H9 (cell line): ENCODE data around the gene ATP11C. TPM values are rescaled to one million over a fixed set of nuclear protein-coding genes. Genes with fewer than 3 reads are reported as not detected.

Experiments
- DNase-seq: peaks from one replicate; pipeline ENCODE4 v3.0.0-alpha.2; 2017
- H2AFZ ChIP-seq: one replicate; pipeline ENCODE4 v1.6.1; 2013; ENCODE audit warnings: mild to moderate bottlenecking, low read length, control low read depth, moderate library complexity
- H2AK5ac ChIP-seq: 2 replicates; pipeline ENCODE4 v1.6.1; 2013; ENCODE audit warnings: low read length, control low read depth, mixed read lengths; ENCODE audit not compliant: insufficient read length
- H2BK120ac ChIP-seq: one replicate; pipeline ENCODE4 v1.6.1; 2013; ENCODE audit warnings: low read depth, mild to moderate bottlenecking, low read length, control low read depth, inconsistent platforms; ENCODE audit not compliant: poor library complexity, severe bottlenecking
- H2BK12ac ChIP-seq: 2 replicates; pipeline ENCODE4 v1.6.1; 2013; ENCODE audit warnings: low read length, control low read depth, mixed read lengths, low read depth; ENCODE audit not compliant: insufficient read length
- H2BK15ac ChIP-seq: 2 replicates; pipeline ENCODE4 v1.6.1; 2013; ENCODE audit warnings: low read depth, low read length, control low read depth
- H2BK20ac ChIP-seq: one replicate; pipeline ENCODE4 v1.6.1; 2013; ENCODE audit warnings: low read depth, mild to moderate bottlenecking, low read length, control low read depth, inconsistent platforms; ENCODE audit not compliant: poor library complexity, severe bottlenecking
- H2BK5ac ChIP-seq: 2 replicates; pipeline ENCODE4 v1.6.1; 2013; ENCODE audit warnings: low read length, control low read depth, mixed read lengths; ENCODE audit not compliant: insufficient read length
- H3K14ac ChIP-seq: 2 replicates; pipeline ENCODE4 v1.6.1; 2013; ENCODE audit warnings: low read length, control low read depth; ENCODE audit not compliant: insufficient read depth
- H3K18ac ChIP-seq: 2 replicates; pipeline ENCODE4 v1.6.1; 2013; ENCODE audit warnings: low read depth, mild to moderate bottlenecking, mixed read lengths, low read length, control low read depth; ENCODE audit not compliant: insufficient read length
- H3K23ac ChIP-seq: 2 replicates; pipeline ENCODE4 v1.6.1; 2013; ENCODE audit warnings: low read length, control low read depth, mixed read lengths, low read depth; ENCODE audit not compliant: insufficient read length
- H3K23me2 ChIP-seq: 2 replicates; pipeline ENCODE4 v1.6.1; 2013; ENCODE audit warnings: low read depth, mild to moderate bottlenecking, mixed read lengths, low read length, control low read depth; ENCODE audit not compliant: insufficient read length, poor library complexity, severe bottlenecking
- H3K27ac ChIP-seq: 2 replicates; pipeline ENCODE4 v1.5.1; 2013; ENCODE audit warnings: low read length, control low read depth, mixed read lengths, low read depth; ENCODE audit not compliant: insufficient read length
- H3K27me3 ChIP-seq: 2 replicates; pipeline ENCODE4 v1.6.1; 2013; ENCODE audit warnings: low read length, control low read depth, inconsistent platforms; ENCODE audit not compliant: insufficient read depth
- H3K4ac ChIP-seq: 2 replicates; pipeline ENCODE4 v1.6.1; 2013; ENCODE audit warnings: low read depth, mild to moderate bottlenecking, control low read depth, inconsistent platforms, low read length, moderate library complexity
- H3K4me1 ChIP-seq: 2 replicates; pipeline ENCODE4 v1.6.1; 2013; ENCODE audit warnings: low read length, control low read depth, inconsistent platforms; ENCODE audit not compliant: insufficient read depth
- H3K4me2 ChIP-seq: 2 replicates; pipeline ENCODE4 v1.6.1; 2013; ENCODE audit warnings: low read length, control low read depth, mixed read lengths; ENCODE audit not compliant: insufficient read length, insufficient read depth
- H3K56ac ChIP-seq: 2 replicates; pipeline ENCODE4 v1.6.1; 2013; ENCODE audit warnings: low read depth, mild to moderate bottlenecking, mixed read lengths, low read length, control low read depth; ENCODE audit not compliant: insufficient read length
- H3K79me1 ChIP-seq: 2 replicates; pipeline ENCODE4 v1.6.1; 2013; ENCODE audit warnings: low read depth, mild to moderate bottlenecking, moderate library complexity, low read length, control low read depth, inconsistent platforms; ENCODE audit not compliant: insufficient read depth, poor library complexity, severe bottlenecking
- H3K79me2 ChIP-seq: 2 replicates; pipeline ENCODE4 v1.6.1; 2013; ENCODE audit warnings: low read length, control low read depth, inconsistent platforms; ENCODE audit not compliant: insufficient read depth
- H3K9ac ChIP-seq: 2 replicates; pipeline ENCODE4 v1.6.1; 2013; ENCODE audit warnings: low read length, control low read depth, mixed read lengths; ENCODE audit not compliant: insufficient read length; ENCODE audit errors: extremely low read depth
- H3K9me3 ChIP-seq: one replicate; pipeline ENCODE4 v1.6.1; 2013; ENCODE audit warnings: low read depth, low read length, inconsistent platforms; ENCODE audit not compliant: control insufficient read depth
- H3T11ph ChIP-seq: one replicate; pipeline ENCODE4 v1.6.1; 2013; ENCODE audit warnings: mild to moderate bottlenecking, low read length, control low read depth, inconsistent platforms
- H4K20me1 ChIP-seq: one replicate; pipeline ENCODE4 v1.6.1; 2013; ENCODE audit not compliant: control insufficient read depth, insufficient read length, insufficient read depth
- H4K5ac ChIP-seq: 2 replicates; pipeline ENCODE4 v1.6.1; 2013; ENCODE audit warnings: low read depth, mild to moderate bottlenecking, mixed read lengths, low read length, control low read depth; ENCODE audit not compliant: insufficient read length
- H4K8ac ChIP-seq: replicated peaks from 2 replicates; pipeline ENCODE4 v1.6.1; 2013; ENCODE audit warnings: low read length, control low read depth, mixed read lengths, low read depth; ENCODE audit not compliant: insufficient read length
- H4K91ac ChIP-seq: 2 replicates; pipeline ENCODE4 v1.6.1; 2013; ENCODE audit warnings: low read depth, mild to moderate bottlenecking, moderate library complexity, mixed read lengths, low read length, control low read depth; ENCODE audit not compliant: insufficient read length
- H3K27ac Mint-ChIP-seq, 3 experiments: 2 replicates in 2 of 3; 3 replicates in 1 of 3; pipeline ENCODE4 v1.8.0; 2020 to 2021; ENCODE audit warnings: mixed read lengths in 3 of 3, mild to moderate bottlenecking in 1 of 3, moderate library complexity in 1 of 3
- H3K27me3 Mint-ChIP-seq: 2 replicates; pipeline ENCODE4 v1.8.0; 2021; ENCODE audit warnings: low read depth, mild to moderate bottlenecking, moderate library complexity, mixed read lengths
- H3K36me3 Mint-ChIP-seq, 3 experiments: 2 replicates in 2 of 3; 3 replicates in 1 of 3; pipeline ENCODE4 v1.8.0; 2020 to 2021; ENCODE audit warnings: low read depth in 3 of 3, mixed read lengths in 3 of 3; ENCODE audit not compliant: insufficient read depth in 1 of 3
- H3K4me1 Mint-ChIP-seq, 2 experiments: 2 replicates each; pipeline ENCODE4 v1.8.0; 2020; ENCODE audit warnings: mixed read lengths in 2 of 2
- H3K4me3 Mint-ChIP-seq, 2 experiments: 2 replicates in 1 of 2; 3 replicates in 1 of 2; pipeline ENCODE4 v1.8.0; 2020 to 2021; ENCODE audit warnings: mild to moderate bottlenecking in 2 of 2, mixed read lengths in 2 of 2, moderate library complexity in 1 of 2
- H3K9me3 Mint-ChIP-seq, 2 experiments: 2 replicates in 1 of 2; 3 replicates in 1 of 2; pipeline ENCODE4 v1.8.0; 2020; ENCODE audit warnings: mild to moderate bottlenecking in 2 of 2, mixed read lengths in 2 of 2, moderate library complexity in 1 of 2
- WGBS: extraction: QIAGEN DNeasy Blood & Tissue Kit; methylation state at CpG from one replicate; pipeline ENCODE4 v1.1.7; 2013; ENCODE audit warnings: missing lambda C conversion rate, low lambda C conversion rate, mixed read lengths; ENCODE audit not compliant: insufficient read length; ENCODE audit errors: extremely low coverage; 5-methylcytosine and 5-hydroxymethylcytosine counted together
- total RNA-seq: library from RNA; stranded (reverse); gene quantifications from 2 replicates; pipeline ENCODE4 v1.2.1, GENCODE V29; 2021
- TF ChIP-seq, protein P1 (sequence below): fragments of 200-600 bp; sonication (generic); conservative IDR thresholded peaks from 3 replicates; pipeline ENCODE4 v1.8.0; 2021; ENCODE audit warnings: antibody characterized with exemption, mild to moderate bottlenecking

ATP11C gene
- total RNA-seq, 1 experiment from 2014 or later, result 28.4 TPM

- peaks cover 0 to 8% of the 10 kb centered on the region in 2 experiments; a peak in 2 of 4 replicates for H3K4me1 Mint-ChIP-seq
- WGBS, result no CpG with 5 or more reads among the region's 1 CpG
- H3K36me3 Mint-ChIP-seq, result peaks cover 0 to 26% (median 21%) of the 10 kb centered on the region in 3 experiments; a peak in 5 of 7 replicates
These were observed 196.7 kb downstream of the ATP11C start for GRCh38 chrX:139736151-139736550.

More at GRCh38 chrX:139736151-139736550, 196.7 kb downstream of the ATP11C start:
- no peaks in the 10 kb centered on the region for H3K27me3 Mint-ChIP-seq
- DNase-seq, result no peak
- no peaks in the 10 kb centered on the region for H3K4me1 ChIP-seq
- H2BK12ac ChIP-seq, result no peak overlapping the region
- H4K91ac ChIP-seq, result no peak overlapping the region
- H4K8ac ChIP-seq, result no peak overlapping the region
- no peak overlapping the region for H4K5ac ChIP-seq
- H3K23me2 ChIP-seq, result no peaks in the 10 kb centered on the region
- no peak overlapping the region for H3K23ac ChIP-seq
- no peak overlapping the region for H2BK15ac ChIP-seq
- H3K27ac Mint-ChIP-seq, result no peak overlapping the region
- H3K27me3 ChIP-seq, result no peaks in the 10 kb centered on the region
- no peaks in the 10 kb centered on the region for H3K79me2 ChIP-seq
- H2AK5ac ChIP-seq, result no peak overlapping the region
- peaks cover 0 to 38% of the 10 kb centered on the region in 2 experiments; a peak in 1 of 5 replicates for H3K9me3 Mint-ChIP-seq
- H3K9me3 ChIP-seq, result no peaks in the 10 kb centered on the region
- H3K4ac ChIP-seq, result no peak overlapping the region
- no peak overlapping the region for H2BK20ac ChIP-seq
- no peak overlapping the region for H3K14ac ChIP-seq
- H3K18ac ChIP-seq, result no peak overlapping the region
- H2BK5ac ChIP-seq, result no peak overlapping the region
- H3T11ph ChIP-seq, result no peak overlapping the region
- no peaks in the 10 kb centered on the region for H3K79me1 ChIP-seq
- TF ChIP-seq, protein P1, sequence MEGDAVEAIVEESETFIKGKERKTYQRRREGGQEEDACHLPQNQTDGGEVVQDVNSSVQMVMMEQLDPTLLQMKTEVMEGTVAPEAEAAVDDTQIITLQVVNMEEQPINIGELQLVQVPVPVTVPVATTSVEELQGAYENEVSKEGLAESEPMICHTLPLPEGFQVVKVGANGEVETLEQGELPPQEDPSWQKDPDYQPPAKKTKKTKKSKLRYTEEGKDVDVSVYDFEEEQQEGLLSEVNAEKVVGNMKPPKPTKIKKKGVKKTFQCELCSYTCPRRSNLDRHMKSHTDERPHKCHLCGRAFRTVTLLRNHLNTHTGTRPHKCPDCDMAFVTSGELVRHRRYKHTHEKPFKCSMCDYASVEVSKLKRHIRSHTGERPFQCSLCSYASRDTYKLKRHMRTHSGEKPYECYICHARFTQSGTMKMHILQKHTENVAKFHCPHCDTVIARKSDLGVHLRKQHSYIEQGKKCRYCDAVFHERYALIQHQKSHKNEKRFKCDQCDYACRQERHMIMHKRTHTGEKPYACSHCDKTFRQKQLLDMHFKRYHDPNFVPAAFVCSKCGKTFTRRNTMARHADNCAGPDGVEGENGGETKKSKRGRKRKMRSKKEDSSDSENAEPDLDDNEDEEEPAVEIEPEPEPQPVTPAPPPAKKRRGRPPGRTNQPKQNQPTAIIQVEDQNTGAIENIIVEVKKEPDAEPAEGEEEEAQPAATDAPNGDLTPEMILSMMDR, result no peak
- no peak overlapping the region for H3K9ac ChIP-seq
- H2AFZ ChIP-seq, result no peak overlapping the region
- no peak overlapping the region for H3K4me3 Mint-ChIP-seq
- no peak overlapping the region for H3K4me2 ChIP-seq
- H2BK120ac ChIP-seq, result no peak overlapping the region
- no peak overlapping the region for H3K27ac ChIP-seq
- H3K56ac ChIP-seq, result no peak overlapping the region
- no peaks in the 10 kb centered on the region for H4K20me1 ChIP-seq
